IMR-90 (cell line): Measurements from ENCODE around the gene ZNF598. TPM values are rescaled to one million over a fixed set of nuclear protein-coding genes. Genes with fewer than 3 reads are reported as not detected.

Source experiments
- ATAC-seq: fragments of 200-7000 bp; cut with Tn5 transposase; 2 replicates; pipeline ENCODE4 v1.9.1; 2020; ENCODE audit warnings: low read depth, mild to moderate bottlenecking, moderate library complexity
- BruUV-seq: library from RNA; stranded (reverse); fragments of 400-500 nt; replicated peaks from 2 replicates; lab custom pipeline; 2021; lab: Mats Ljungman, UMichigan
- CTCF ChIA-PET: fragments of 300-600 bp; formaldehyde crosslinking; extraction: SDS; loops from one replicate; lab custom pipeline; 2021; ENCODE audit warnings: antibody characterized with exemption; lab: Yijun Ruan, JAX
- POLR2A ChIA-PET: fragments of 300-600 bp; sonication (Branson Sonifier 250); formaldehyde crosslinking; loops from one replicate; lab custom pipeline; 2022; ENCODE audit warnings: antibody characterized with exemption; ENCODE audit not compliant: unreplicated experiment; lab: Charles Lee
- DNase-seq: peaks from one replicate; pipeline ENCODE4 v3.0.0; 2013
- H2AFZ ChIP-seq: replicated peaks from 2 replicates; pipeline ENCODE3; 2013; ENCODE audit warnings: low read length, mild to moderate bottlenecking; ENCODE audit not compliant: poor library complexity
- H2AK5ac ChIP-seq: 2 replicates; pipeline ENCODE4 v1.6.1; 2013; ENCODE audit warnings: low read depth, low read length, inconsistent platforms
- H2AK9ac ChIP-seq: replicated peaks from 2 replicates; pipeline ENCODE3; 2013; ENCODE audit warnings: mild to moderate bottlenecking, low read depth, low read length, moderate library complexity; ENCODE audit not compliant: poor library complexity
- H2BK120ac ChIP-seq: 2 replicates; pipeline ENCODE4 v1.6.1; 2013; ENCODE audit warnings: low read depth, low read length, inconsistent platforms
- H2BK15ac ChIP-seq: 3 replicates; pipeline ENCODE4 v1.6.1; 2013; ENCODE audit warnings: low read depth, low read length, inconsistent platforms
- H2BK20ac ChIP-seq: 2 replicates; pipeline ENCODE4 v1.6.1; 2013; ENCODE audit warnings: low read depth, mild to moderate bottlenecking, inconsistent platforms, low read length, moderate library complexity
- H2BK5ac ChIP-seq: 2 replicates; pipeline ENCODE4 v1.6.1; 2013; ENCODE audit warnings: mild to moderate bottlenecking, low read depth, low read length, inconsistent platforms; ENCODE audit not compliant: poor library complexity, severe bottlenecking
- H3K14ac ChIP-seq: replicated peaks from 2 replicates; pipeline ENCODE4 v1.6.1; 2013; ENCODE audit warnings: low read depth, low read length, inconsistent platforms
- H3K18ac ChIP-seq: 2 replicates; pipeline ENCODE4 v1.6.1; 2013; ENCODE audit warnings: low read depth, low read length, control low read depth
- H3K23ac ChIP-seq: 2 replicates; pipeline ENCODE4 v1.6.1; 2013; ENCODE audit warnings: low read depth, low read length, inconsistent platforms
- H3K27ac ChIP-seq: 2 replicates; pipeline ENCODE4 v1.5.1; 2013; ENCODE audit warnings: mild to moderate bottlenecking, control low read depth, low read length; ENCODE audit not compliant: insufficient read depth
- H3K27me3 ChIP-seq: 2 replicates; pipeline ENCODE4 v1.6.1; 2013; ENCODE audit warnings: low read length; ENCODE audit not compliant: control insufficient read depth, insufficient read depth
- H3K36me3 ChIP-seq: 2 replicates; pipeline ENCODE4 v1.6.1; 2013; ENCODE audit warnings: low read length, mixed read lengths; ENCODE audit not compliant: control insufficient read depth, insufficient read depth
- H3K4ac ChIP-seq: 2 replicates; pipeline ENCODE4 v1.6.1; 2013; ENCODE audit warnings: low read depth, low read length, inconsistent platforms
- H3K4me1 ChIP-seq: 2 replicates; pipeline ENCODE4 v1.6.1; 2013; ENCODE audit warnings: low read length, mixed read lengths; ENCODE audit not compliant: control insufficient read depth, insufficient read depth
- H3K4me2 ChIP-seq: 2 replicates; pipeline ENCODE4 v1.6.1; 2013; ENCODE audit warnings: low read depth, mild to moderate bottlenecking, control low read depth, low read length, moderate library complexity
- H3K4me3 ChIP-seq: 2 replicates; pipeline ENCODE4 v1.5.1; 2013; ENCODE audit warnings: low read depth, mild to moderate bottlenecking, control low read depth, low read length, moderate library complexity; ENCODE audit not compliant: insufficient read depth
- H3K56ac ChIP-seq: 2 replicates; pipeline ENCODE4 v1.6.1; 2013; ENCODE audit warnings: low read length, inconsistent platforms; ENCODE audit not compliant: insufficient read depth; ENCODE audit errors: extremely low read depth
- H3K79me1 ChIP-seq, 2 experiments: 2 replicates each; pipeline ENCODE4 v1.6.1; 2013; ENCODE audit warnings: low read length in 2 of 2, inconsistent platforms in 1 of 2, low read depth in 1 of 2
- H3K9ac ChIP-seq: 2 replicates; pipeline ENCODE4 v1.6.1; 2013; ENCODE audit warnings: low read depth, low read length, control low read depth
- H3K9me1 ChIP-seq: 2 replicates; pipeline ENCODE4 v1.6.1; 2013; ENCODE audit warnings: low read length, inconsistent platforms; ENCODE audit not compliant: insufficient read depth
- H3K9me3 ChIP-seq: 2 replicates; pipeline ENCODE4 v1.6.1; 2013; ENCODE audit warnings: low read length; ENCODE audit not compliant: control insufficient read depth, insufficient read depth
- H4K20me1 ChIP-seq: 2 replicates; pipeline ENCODE4 v1.6.1; 2013; ENCODE audit warnings: low read length, inconsistent platforms; ENCODE audit not compliant: insufficient read depth
- H4K5ac ChIP-seq: 2 replicates; pipeline ENCODE4 v1.6.1; 2013; ENCODE audit warnings: mild to moderate bottlenecking, low read depth, low read length, control low read depth
- H4K8ac ChIP-seq, 2 experiments: 2 replicates each; pipeline ENCODE4 v1.6.1; 2013; ENCODE audit warnings: low read depth in 2 of 2, low read length in 2 of 2, control low read depth in 1 of 2, inconsistent platforms in 1 of 2
- H4K91ac ChIP-seq: 2 replicates; pipeline ENCODE4 v1.6.1; 2013; ENCODE audit warnings: low read depth, low read length, inconsistent platforms; ENCODE audit not compliant: insufficient read depth
- CEBPB ChIP-seq: IDR thresholded peaks from 2 replicates; pipeline ENCODE4 v1.6.1; 2012; ENCODE audit warnings: low read depth, low read length, improper control_type of control experiment
- CHD1 ChIP-seq: IDR thresholded peaks from 2 replicates; pipeline ENCODE4 v1.6.1; 2012; ENCODE audit warnings: low read depth, low read length, improper control_type of control experiment
- CTCF ChIP-seq: conservative IDR thresholded peaks from 2 replicates; pipeline ENCODE4 v1.5.1; 2012; ENCODE audit warnings: mild to moderate bottlenecking, low read depth, low read length, improper control_type of control experiment
- FOS ChIP-seq: fragments of 150-350 bp; IDR thresholded peaks from 2 replicates; pipeline ENCODE4 v1.6.1; 2016; ENCODE audit warnings: low read depth, low read length
- MAFK ChIP-seq: IDR thresholded peaks from 2 replicates; pipeline ENCODE4 v1.6.1; 2012; ENCODE audit warnings: low read depth, low read length, improper control_type of control experiment
- MXI1 ChIP-seq: IDR thresholded peaks from 2 replicates; pipeline ENCODE4 v1.6.1; 2012; ENCODE audit warnings: low read depth, mild to moderate bottlenecking, low read length, moderate library complexity, borderline replicate concordance
- NFE2L2 ChIP-seq: fragments of 150-350 bp; IDR thresholded peaks from 2 replicates; pipeline ENCODE4 v1.6.1; 2016; ENCODE audit warnings: low read depth, mild to moderate bottlenecking, low read length
- POLR2A ChIP-seq: IDR thresholded peaks from 2 replicates; pipeline ENCODE4 v1.6.1; 2012; ENCODE audit warnings: mild to moderate bottlenecking, low read depth, low read length
- RAD21 ChIP-seq: IDR thresholded peaks from 2 replicates; pipeline ENCODE4 v1.6.1; 2012; ENCODE audit warnings: low read length, improper control_type of control experiment
- RCOR1 ChIP-seq: IDR thresholded peaks from 2 replicates; pipeline ENCODE4 v1.6.1; 2012; ENCODE audit warnings: mild to moderate bottlenecking, low read length, improper control_type of control experiment; ENCODE audit not compliant: insufficient replicate concordance
- RFX5 ChIP-seq: IDR thresholded peaks from 2 replicates; pipeline ENCODE4 v1.8.0; 2012; ENCODE audit warnings: low read depth, mild to moderate bottlenecking, low read length, moderate library complexity
- SMC3 ChIP-seq: fragments of 150-350 bp; IDR thresholded peaks from 2 replicates; pipeline ENCODE4 v1.6.1; 2016; ENCODE audit warnings: low read depth, mild to moderate bottlenecking, antibody characterized with exemption, low read length, moderate library complexity
- USF2 ChIP-seq: fragments of 150-350 bp; IDR thresholded peaks from 2 replicates; pipeline ENCODE4 v1.6.1; 2017; ENCODE audit warnings: mild to moderate bottlenecking, antibody characterized with exemption, low read length, low read depth
- WGBS, 2 experiments: methylation state at CpG; one replicate each; pipeline versions ENCODE4 v1.1.5 to v1.1.7; 2013; ENCODE audit warnings: missing lambda C conversion rate in 2 of 2; ENCODE audit not compliant: insufficient read length in 1 of 2; ENCODE audit errors: extremely low coverage in 2 of 2; 5-methylcytosine and 5-hydroxymethylcytosine counted together
- dilution Hi-C: fragments of 300-500 bp; cut with HindIII; formaldehyde crosslinking; loops from one replicate; pipeline ENCODE4 v1.14.3; 2018; ENCODE audit warnings: low sequenced_read_pairs; ENCODE audit not compliant: unreplicated experiment
- in situ Hi-C: fragments of 300-500 bp; cut with MboI; formaldehyde crosslinking; loops from 3 replicates; pipeline ENCODE4 v1.14.3; 2019; ENCODE audit warnings: low sequenced_read_pairs, inconsistent platforms, mixed read lengths
- intact Hi-C: fragments of 100-400 bp; cut with micrococcal nuclease; formaldehyde crosslinking; loops from 2 replicates; pipeline ENCODE4 v1.10.0; 2022
- polyA plus RNA-seq, 3 experiments: library from polyadenylated mRNA; depleted of rRNA; stranded (reverse); fragments of >200 nt; gene quantifications; 2 replicates each; pipeline ENCODE4 v1.2.3, GENCODE V29; 2012; ENCODE audit warnings: low replicate concordance in 1 of 3
- total RNA-seq: library from RNA; depleted of rRNA; stranded (reverse); fragments of >200 nt; gene quantifications from 2 replicates; pipeline ENCODE4 v1.2.3, GENCODE V29; 2012

The ZNF598 gene
- total and polyA plus RNA-seq, 2 of the 4 experiments (the other 2 are of a cell fraction) = 3.4 to 36.4 TPM

GRCh38 chr16:2013527-2013926, 3.9 kb upstream of the ZNF598 start:
- Histone ChIP-seq H3K9me3 (no peaks in the 10 kb centered on the region), H2BK120ac (no peak overlapping the region), H4K8ac (no peak overlapping the region), H3K4me2 (no peak overlapping the region), H2AK5ac (no peak overlapping the region), H3K9me1 (peaks cover 6% of the 10 kb centered on the region), H4K20me1 (peaks cover 6% of the 10 kb centered on the region), H3K4me3 (no peak overlapping the region), H3K4ac (no peak overlapping the region), H2AK9ac (no peak overlapping the region), H3K18ac (no peak overlapping the region), H3K56ac (no peak overlapping the region), H2BK15ac (no peak overlapping the region), H3K36me3 (no peaks in the 10 kb centered on the region), H3K79me1 (peaks cover 9 to 19% of the 10 kb centered on the region in 2 experiments; a peak in 3 of 4 replicates), H3K4me1 (peaks cover 10% of the 10 kb centered on the region), H2BK5ac (no peak overlapping the region), H2BK20ac (no peak overlapping the region), H2AFZ (no peak overlapping the region), H3K23ac (no peak overlapping the region), H3K14ac (no peak overlapping the region), H3K27me3 (no peaks in the 10 kb centered on the region), H3K9ac (no peak overlapping the region), H3K27ac (no peak overlapping the region), H4K91ac (no peak overlapping the region), H4K5ac (no peak overlapping the region)
- DNase-seq (no peak), ATAC-seq (no peak)
- TF ChIP-seq CEBPB = no peak
- no peak for TF ChIP-seq SMC3
- TF ChIP-seq RCOR1 = no peak
- no peak for TF ChIP-seq FOS
- TF ChIP-seq CHD1 = no peak
- no peak for TF ChIP-seq RAD21
- TF ChIP-seq USF2 = no peak
- no peak for TF ChIP-seq MXI1
- TF ChIP-seq CTCF = no peak
- no peak for TF ChIP-seq MAFK
- no peak for TF ChIP-seq NFE2L2
- no peak for TF ChIP-seq RFX5
- no peak for TF ChIP-seq POLR2A
- ChIA-PET CTCF (interaction anchor here (1.7 kb wide), 1 partner anchor 10 kb away, joined by 8 read pairs; no protein-coding TSS in a partner anchor), POLR2A (no interaction called here)
- dilution Hi-C loops (no loop called here), in situ Hi-C loops (no loop called here), intact Hi-C loops (no loop called here)
- 93% methylated on average over 6 of the region's 15 CpGs; no CpG with 5 or more reads in 1 of the 2 experiments for WGBS, 2 experiments
- BruUV-seq = no TSS peak
